Esophagus muscularis mucosa (tissue), 4 donors: ENCODE measurements around the gene INSC. TPM values are rescaled to one million over a fixed set of nuclear protein-coding genes. Genes with fewer than 3 reads are reported as not detected.

ENCODE experiments used
- DNase-seq: peaks from one replicate; pipeline ENCODE4 v3.0.0-alpha.2; 2017; ENCODE audit errors: extremely low spot score
- H3K27ac ChIP-seq, 4 donors: fragments of 200-600 bp; sonication (generic); replicated peaks in 1 of 4; 1 replicate in 3 of 4; 2 replicates in 1 of 4; pipeline ENCODE4 v1.5.1; 2016 to 2019; ENCODE audit warnings: mild to moderate bottlenecking in 1 of 4
- H3K27me3 ChIP-seq, 4 donors: fragments of 200-600 bp; sonication (generic); one replicate each; pipeline versions ENCODE4 v1.5.1 to v1.6.0; 2016 to 2019
- H3K36me3 ChIP-seq, 4 donors: fragments of 200-600 bp; sonication (generic); one replicate each; pipeline ENCODE4 v1.5.1; 2016 to 2019
- H3K4me1 ChIP-seq, 4 donors: fragments of 200-600 bp; sonication (generic); one replicate each; pipeline ENCODE4 v1.5.1; 2016 to 2019
- H3K4me3 ChIP-seq, 4 donors: fragments of 200-600 bp; sonication (generic); 1 replicate in 2 of 4; 2 replicates in 2 of 4; pipeline ENCODE4 v1.5.1; 2016 to 2019; ENCODE audit warnings: mild to moderate bottlenecking in 4 of 4, moderate library complexity in 1 of 4
- H3K9me3 ChIP-seq, 4 donors: fragments of 200-600 bp; sonication (generic); 1 replicate in 3 of 4; 2 replicates in 1 of 4; pipeline ENCODE4 v1.5.1; 2016 to 2019
- CTCF ChIP-seq, 3 experiments: fragments of 200-600 bp in 2 of 3; fragments of 450-650 bp in 1 of 3; sonication (generic) in 2 of 3; IDR thresholded peaks; one replicate each; pipeline ENCODE4 v1.5.1; 2017 to 2019; ENCODE audit warnings: antibody characterized with exemption in 3 of 3, mild to moderate bottlenecking in 2 of 3, moderate library complexity in 1 of 3
- EP300 ChIP-seq: sonication (generic); formaldehyde crosslinking; IDR thresholded peaks from one replicate; pipeline ENCODE4 v1.6.1; 2017; ENCODE audit warnings: antibody characterized with exemption
- POLR2A ChIP-seq: fragments of 450-650 bp; IDR thresholded peaks from one replicate; pipeline ENCODE4 v1.6.1; 2017; ENCODE audit warnings: antibody characterized with exemption, moderate library complexity, mild to moderate bottlenecking, low read depth
- POLR2AphosphoS5 ChIP-seq, 2 donors: sonication (generic); formaldehyde crosslinking; IDR thresholded peaks; one replicate each; pipeline ENCODE4 v1.6.1; 2017; ENCODE audit warnings: antibody characterized with exemption in 2 of 2
- WGBS: methylation state at CpG from one replicate; pipeline ENCODE4 v1.1.5; 2018; 5-methylcytosine and 5-hydroxymethylcytosine counted together
- intact Hi-C: fragments of 100-400 bp; cut with DNase I; formaldehyde crosslinking; loops from one replicate; pipeline ENCODE4 v1.15.1; 2023
- total RNA-seq, 4 donors: library from RNA; depleted of rRNA; stranded (reverse); fragments of >200 nt; gene quantifications; one replicate each; pipeline versions ENCODE4 v1.1.0 to v1.2.1, GENCODE V29; 2016

The INSC gene
- total RNA-seq, 4 donors from 2014 or later, result 1.7 to 3.1 (median 2.6) TPM

- DNase-seq, result no peak
- Histone ChIP-seq H3K27me3 (peaks cover 0 to 57% (median 35%) of the 10 kb centered on the region in 4 donors), H3K9me3 (peaks cover 0 to 4% (median 0%) of the 10 kb centered on the region in 4 donors), H3K4me3 (peak within 1 kb of the TSS; percentile 36 to 44 (median 42)), H3K36me3 (no peaks in the 10 kb centered on the region), H3K4me1 (peaks cover 18 to 26% (median 22%) of the 10 kb centered on the region in 4 donors), H3K27ac (no peak within 1 kb of the TSS)
- TF ChIP-seq POLR2AphosphoS5 (IDR thresholded peaks at IDR 0.05) (no peak), POLR2A (no peak), EP300 (no peak), CTCF (IDR thresholded peaks at IDR 0.05) (no peak)
- intact Hi-C loops, result loop anchor here (2.0 kb wide), 1 partner anchor 167 kb away; no protein-coding TSS in a partner anchor
- WGBS, result 4% methylated on average over 22 of the region's 60 CpGs
Measured at GRCh38 chr11:15073361-15074205, 41.1 kb upstream of the INSC start, which contains the start of gene CALCB. CALCB (plus strand) TSS chr11:15073593; CDS start chr11:15074719, 1,126 bp downstream.

GRCh38 chr11:15074206-15075161 is 40.2 kb upstream of the INSC start:
- Histone ChIP-seq H3K36me3 (no peaks in the 10 kb centered on the region), H3K4me3 (peak overlapping the region; percentile 36 to 44 (median 42)), H3K4me1 (peaks cover 18 to 26% (median 22%) of the 10 kb centered on the region in 4 donors), H3K9me3 (no peaks in the 10 kb centered on the region), H3K27ac (no peak overlapping the region), H3K27me3 (peaks cover 0 to 57% (median 35%) of the 10 kb centered on the region in 4 donors)
- DNase-seq, result peak; percentile 95
- WGBS, result 4% methylated on average over 32 of the region's 33 CpGs
- intact Hi-C loops, result loop anchor here (2.0 kb wide), 1 partner anchor 168 kb away; no protein-coding TSS in a partner anchor
- peak; percentile 55 to 67 (median 59) for TF ChIP-seq CTCF (IDR thresholded peaks at IDR 0.05)
- TF ChIP-seq POLR2A, result no peak

GRCh38 chr11:15075162-15075526 is 39.6 kb upstream of the INSC start:
- DNase-seq, result no peak
- 54% methylated on average over 3 of the region's 4 CpGs for WGBS
- Histone ChIP-seq H3K4me1 (peaks cover 18 to 26% (median 22%) of the 10 kb centered on the region in 4 donors), H3K4me3 (no peak overlapping the region), H3K36me3 (no peaks in the 10 kb centered on the region), H3K27ac (no peak overlapping the region), H3K9me3 (no peaks in the 10 kb centered on the region), H3K27me3 (peaks cover 0 to 57% (median 35%) of the 10 kb centered on the region in 4 donors)
- TF ChIP-seq EP300, result no peak
- no peak for TF ChIP-seq CTCF (IDR thresholded peaks at IDR 0.05)
- TF ChIP-seq POLR2A, result no peak
- no peak for TF ChIP-seq POLR2AphosphoS5 (IDR thresholded peaks at IDR 0.05)
- intact Hi-C loops, result loop anchor here (2.0 kb wide), 1 partner anchor 168 kb away; no protein-coding TSS in a partner anchor

GRCh38 chr11:15091175-15091574 is 23.5 kb upstream of the INSC start:
- no peak for TF ChIP-seq POLR2AphosphoS5 (IDR thresholded peaks at IDR 0.05)
- no peak for TF ChIP-seq POLR2A
- TF ChIP-seq EP300, result no peak
- TF ChIP-seq CTCF (IDR thresholded peaks at IDR 0.05), result no peak
- intact Hi-C loops, result no loop called here
- H3K9me3 ChIP-seq, result peaks cover 0 to 9% (median 0%) of the 10 kb centered on the region in 4 donors
- H3K4me1 ChIP-seq, result no peaks in the 10 kb centered on the region
- no peak overlapping the region for H3K27ac ChIP-seq
- no peak overlapping the region for H3K4me3 ChIP-seq
- peak; percentile 75 for DNase-seq
- no peaks in the 10 kb centered on the region for H3K27me3 ChIP-seq
- H3K36me3 ChIP-seq, result no peaks in the 10 kb centered on the region
